HG03175 (cell line): ENCODE results near the gene OR6C1.
"Not testable (repeated sequence)": the region's sequence is repeated elsewhere in the genome, so short reads cannot be mapped to it uniquely, and the experiment has no call there.

Experiments
- ATAC-seq: cut with Tn5 transposase; IDR thresholded peaks from one replicate; pipeline ENCODE4 v1.9.1; 2021; ENCODE audit warnings: mild to moderate bottlenecking, moderate library complexity; ENCODE audit not compliant: unreplicated experiment

OR6C1 gene

GRCh38 chr12:55314043-55314442, at the start of gene OR6C1:
OR6C1 (plus strand) TSS chr12:55314343; CDS start chr12:55320600, 6,257 bp downstream.
- no peak for ATAC-seq

GRCh38 chr12:55280991-55281390, 33.2 kb upstream of the OR6C1 start:
- no peak for ATAC-seq

- no peak for ATAC-seq
These were observed 24.1 kb upstream of the OR6C1 start for GRCh38 chr12:55289999-55290398.

- ATAC-seq, result no peak
These were observed 17.7 kb upstream of the OR6C1 start, which contains the start of gene OR6C6 for GRCh38 chr12:55296469-55296868. OR6C6 (minus strand) TSS chr12:55296569; CDS start chr12:55295232, 1,337 bp downstream.

GRCh38 chr12:55320201-55320600, 6.1 kb downstream of the OR6C1 start:
- no peak for ATAC-seq

- not testable (repeated sequence) for ATAC-seq
These were observed 11.7 kb downstream of the OR6C1 start for GRCh38 chr12:55325801-55326200.

GRCh38 chr12:55330446-55330845, 16.3 kb downstream of the OR6C1 start, which contains the start of gene OR6C3:
OR6C3 (plus strand) TSS chr12:55330746; CDS start chr12:55331701, 955 bp downstream.
- no peak for ATAC-seq

- no peak for ATAC-seq
These were observed 21.9 kb downstream of the OR6C1 start for GRCh38 chr12:55336002-55336401.

- not testable (repeated sequence) for ATAC-seq
These were observed 41.2 kb downstream of the OR6C1 start for GRCh38 chr12:55355338-55355737.

- ATAC-seq, result no peak
These were observed 48.5 kb downstream of the OR6C1 start, which contains the start of gene OR6C75 for GRCh38 chr12:55362675-55363074. OR6C75 (plus strand) TSS chr12:55362975; CDS start chr12:55365111, 2,136 bp downstream.

- ATAC-seq, result no peak
These were observed 50.9 kb downstream of the OR6C1 start for GRCh38 chr12:55365086-55365485.
